ENCODE results near the gene ZNF830. TPM values are rescaled to one million over a fixed set of nuclear protein-coding genes. Genes with fewer than 3 reads are reported as not detected.

ZNF830 gene
- total RNA-seq, 2 experiments from 2014 or later, result 22.1 to 24.1 TPM

- H3K4me1 Mint-ChIP-seq (ENCODE audit: low read depth), result no peaks in the 10 kb centered on the region
- no peak for ATAC-seq
- H3K36me3 Mint-ChIP-seq (ENCODE audit: low read depth), result peaks cover 40% of the 10 kb centered on the region
- H3K4me3 Mint-ChIP-seq, result no peak overlapping the region
- ChIA-PET CTCF (interaction anchor here (1.0 to 3.3 kb wide), 4 partner anchors 9 to 80 kb away, joined by 3 to 12 read pairs (median 8); no protein-coding TSS in a partner anchor), POLR2A (interaction anchor here (0.9 to 1.7 kb wide), 3 partner anchors 9 to 19 kb away, joined by 3 to 8 read pairs (median 4); no protein-coding TSS in a partner anchor)
- no peak for DNase-seq
- no peaks in the 10 kb centered on the region for H3K27me3 Mint-ChIP-seq (ENCODE audit: low read depth)
- no peak overlapping the region for H3K27ac Mint-ChIP-seq
- no peaks in the 10 kb centered on the region for H3K9me3 Mint-ChIP-seq (ENCODE audit: insufficient read depth)
Measured at GRCh38 chr17:35010093-35010492, 48.8 kb downstream of the ZNF830 start.

- H3K27ac Mint-ChIP-seq, result peak overlapping the region; percentile 8
Measured at GRCh38 chr17:35011671-35012216, 50.4 kb downstream of the ZNF830 start.

More at GRCh38 chr17:35011671-35012216, 50.4 kb downstream of the ZNF830 start:
- DNase-seq, result no peak
- CTCF ChIA-PET, result interaction anchor here (1.2 kb wide), 1 partner anchor 11 kb away, joined by 9 read pairs; no protein-coding TSS in a partner anchor
- H3K4me3 Mint-ChIP-seq, result no peak overlapping the region
- H3K36me3 Mint-ChIP-seq (ENCODE audit: low read depth), result peaks cover 44% of the 10 kb centered on the region
- no peaks in the 10 kb centered on the region for H3K4me1 Mint-ChIP-seq (ENCODE audit: low read depth)
- ATAC-seq, result no peak
- POLR2A ChIA-PET, result interaction anchor here (1.6 kb wide), 1 partner anchor 11 kb away, joined by 5 read pairs; no protein-coding TSS in a partner anchor
- no peaks in the 10 kb centered on the region for H3K9me3 Mint-ChIP-seq (ENCODE audit: insufficient read depth)
- H3K27me3 Mint-ChIP-seq (ENCODE audit: low read depth), result no peaks in the 10 kb centered on the region

Other genes starting within 250 kb of the ZNF830 start
- 1 to 10 TPM in 1 of 2 experiments, under 1 TPM in 1; 0.83 to 1.1 TPM for gene CCT6B, start 80 bp upstream of the ZNF830 start, total RNA-seq
- 10 to 100 TPM; 38.7 to 42.2 TPM for gene LIG3, start 19.0 kb downstream of the ZNF830 start, total RNA-seq
- 10 to 100 TPM; 26.4 to 29.1 TPM for gene RFFL, start 102.2 kb downstream of the ZNF830 start, total RNA-seq
- gene RAD51D, start 158.3 kb downstream of the ZNF830 start, total RNA-seq, result 10 to 100 TPM; 32.1 to 33.6 TPM
- not detected for gene FNDC8, start 160.1 kb downstream of the ZNF830 start, total RNA-seq
- gene NLE1, start 180.8 kb downstream of the ZNF830 start, total RNA-seq, result 10 to 100 TPM; 22.1 to 23.3 TPM
- gene UNC45B, start 186.3 kb downstream of the ZNF830 start, total RNA-seq, result not detected
- gene SLC35G3, start 232.9 kb downstream of the ZNF830 start, total RNA-seq, result not detected

Measured in activated CD8-positive, alpha-beta T cell treated with anti-CD3 and anti-CD28 coated beads, Interleukin-2, amount 10 ng/mL, durations not matched to agents 7 days and 5 days (primary cell).